Caco-2 (cell line): ENCODE results near the gene ABCC10. TPM values are rescaled to one million over a fixed set of nuclear protein-coding genes. Genes with fewer than 3 reads are reported as not detected.

Experiments used
- BruUV-seq: library from RNA; stranded (reverse); fragments of 400-500 nt; replicated peaks from 2 replicates; lab custom pipeline; 2021; lab: Mats Ljungman, UMichigan
- CTCF ChIA-PET: fragments of 300-600 bp; sonication (Branson Sonifier 250); formaldehyde crosslinking; loops from one replicate; lab custom pipeline; 2022; ENCODE audit warnings: antibody characterized with exemption; lab: Charles Lee
- POLR2A ChIA-PET: fragments of 300-600 bp; sonication (Branson Sonifier 250); formaldehyde crosslinking; loops from one replicate; lab custom pipeline; 2022; ENCODE audit warnings: antibody characterized with exemption; lab: Charles Lee
- DNase-seq, 2 experiments: peaks; one replicate each; pipeline versions ENCODE4 v3.0.0 to v3.0.0-alpha.2; 2020 to 2022
- H3K27me3 ChIP-seq: replicated peaks from 2 replicates; pipeline ENCODE4 v1.6.0; 2011; ENCODE audit warnings: low read length; ENCODE audit not compliant: control insufficient read depth, insufficient read depth
- H3K36me3 ChIP-seq: 2 replicates; pipeline ENCODE4 v1.5.1; 2011; ENCODE audit warnings: low read length; ENCODE audit not compliant: control insufficient read depth, insufficient read depth
- H3K4me1 ChIP-seq: fragments of 250-450 bp; sonication (Bioruptor Pico); 2 replicates; pipeline ENCODE4 v1.5.1; 2020; ENCODE audit warnings: mild to moderate bottlenecking
- H3K4me3 ChIP-seq: 2 replicates; pipeline ENCODE4 v1.5.1; 2011; ENCODE audit warnings: low read depth, mild to moderate bottlenecking, control low read depth, low read length
- H3K9me3 ChIP-seq: fragments of 250-450 bp; sonication (Bioruptor Pico); 2 replicates; pipeline ENCODE4 v1.5.1; 2020; ENCODE audit warnings: mild to moderate bottlenecking, moderate library complexity
- H3K27ac Mint-ChIP-seq: one replicate; pipeline ENCODE4 v1.8.0; 2022; ENCODE audit warnings: mixed read lengths; ENCODE audit not compliant: unreplicated experiment
- H3K27me3 Mint-ChIP-seq: one replicate; pipeline ENCODE4 v1.8.0; 2022; ENCODE audit warnings: mixed read lengths; ENCODE audit not compliant: insufficient read depth, unreplicated experiment
- H3K36me3 Mint-ChIP-seq: one replicate; pipeline ENCODE4 v1.8.0; 2022; ENCODE audit warnings: mild to moderate bottlenecking, mixed read lengths; ENCODE audit not compliant: insufficient read depth, unreplicated experiment
- H3K4me1 Mint-ChIP-seq: one replicate; pipeline ENCODE4 v1.8.0; 2022; ENCODE audit warnings: low read depth, mixed read lengths; ENCODE audit not compliant: unreplicated experiment
- H3K4me3 Mint-ChIP-seq: one replicate; pipeline ENCODE4 v1.8.0; 2022; ENCODE audit warnings: mild to moderate bottlenecking, moderate library complexity, mixed read lengths; ENCODE audit not compliant: unreplicated experiment
- H3K9me3 Mint-ChIP-seq: one replicate; pipeline ENCODE4 v1.8.0; 2022; ENCODE audit warnings: mixed read lengths; ENCODE audit not compliant: unreplicated experiment
- intact Hi-C: fragments of 100-400 bp; cut with micrococcal nuclease; formaldehyde crosslinking; loops from one replicate; pipeline ENCODE4 v1.10.0; 2022; ENCODE audit not compliant: unreplicated experiment
- total RNA-seq: library from RNA; stranded (reverse); gene quantifications from 2 replicates; pipeline ENCODE4 v1.2.3, GENCODE V29; 2022
- TF ChIP-seq, protein P1 (sequence below), 2 experiments: fragments of 200-600 bp in 1 of 2; IDR thresholded peaks; 1 replicate in 1 of 2; 2 replicates in 1 of 2; pipeline versions ENCODE4 v1.5.1 to v1.8.0; 2011 to 2022; ENCODE audit warnings: antibody characterized with exemption in 1 of 2, control low read depth in 1 of 2, inconsistent platforms in 1 of 2, low read depth in 1 of 2, low read length in 1 of 2, mild to moderate bottlenecking in 1 of 2, moderate library complexity in 1 of 2; ENCODE audit not compliant: insufficient read depth in 1 of 2, severe bottlenecking in 1 of 2, unreplicated experiment in 1 of 2

The ABCC10 gene
- total RNA-seq, 1 experiment from 2014 or later: 40.1 TPM

DNA sequence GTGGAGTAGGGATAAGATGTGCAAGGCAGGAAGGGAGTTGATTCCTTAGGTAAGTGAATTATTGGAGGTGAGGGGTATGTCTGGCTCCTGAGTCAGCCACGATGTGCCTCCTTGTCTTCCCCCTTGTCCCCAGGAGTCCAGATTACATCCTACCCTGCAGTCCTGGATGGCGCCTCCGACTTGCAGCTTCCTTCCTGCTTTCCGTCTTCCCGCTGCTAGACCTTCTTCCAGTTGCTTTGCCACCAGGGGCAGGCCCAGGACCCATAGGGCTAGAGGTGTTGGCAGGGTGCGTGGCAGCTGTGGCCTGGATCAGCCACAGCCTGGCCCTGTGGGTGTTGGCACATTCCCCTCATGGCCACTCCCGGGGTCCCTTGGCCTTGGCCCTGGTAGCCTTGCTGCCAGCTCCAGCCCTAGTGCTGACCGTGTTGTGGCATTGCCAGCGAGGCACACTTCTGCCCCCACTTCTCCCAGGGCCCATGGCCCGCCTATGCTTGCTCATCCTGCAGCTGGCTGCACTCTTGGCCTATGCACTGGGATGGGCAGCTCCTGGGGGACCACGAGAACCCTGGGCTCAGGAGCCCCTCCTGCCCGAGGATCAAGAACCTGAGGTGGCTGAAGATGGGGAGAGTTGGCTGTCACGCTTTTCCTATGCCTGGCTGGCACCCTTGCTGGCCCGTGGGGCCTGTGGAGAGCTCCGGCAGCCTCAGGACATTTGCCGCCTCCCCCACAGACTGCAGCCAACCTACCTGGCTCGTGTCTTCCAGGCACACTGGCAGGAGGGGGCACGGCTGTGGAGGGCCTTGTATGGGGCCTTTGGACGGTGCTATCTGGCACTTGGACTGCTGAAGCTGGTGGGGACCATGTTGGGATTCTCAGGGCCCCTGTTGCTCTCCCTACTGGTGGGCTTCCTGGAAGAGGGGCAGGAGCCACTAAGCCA lies 4.9 kb downstream of the ABCC10 start:
- intact Hi-C loops: no loop called here
- Histone ChIP-seq H3K4me1 (peaks cover 21% of the 10 kb centered on the region), H3K27me3 (no peaks in the 10 kb centered on the region), H3K36me3 (peaks cover 4% of the 10 kb centered on the region; the same call in 1 of the 2 replicates), H3K4me3 (no peak overlapping the region), H3K9me3 (no peaks in the 10 kb centered on the region)
- no peak for DNase-seq
- ChIA-PET CTCF (no interaction called here), POLR2A (interaction anchor here (1.3 kb wide), 1 partner anchor 63 kb away, joined by 4 read pairs; the partner anchor contains the start of gene ZNF318)
- H3K27ac Mint-ChIP-seq: no peak overlapping the region
- peaks cover 26% of the 10 kb centered on the region for H3K4me1 Mint-ChIP-seq
- TF ChIP-seq, protein P1, sequence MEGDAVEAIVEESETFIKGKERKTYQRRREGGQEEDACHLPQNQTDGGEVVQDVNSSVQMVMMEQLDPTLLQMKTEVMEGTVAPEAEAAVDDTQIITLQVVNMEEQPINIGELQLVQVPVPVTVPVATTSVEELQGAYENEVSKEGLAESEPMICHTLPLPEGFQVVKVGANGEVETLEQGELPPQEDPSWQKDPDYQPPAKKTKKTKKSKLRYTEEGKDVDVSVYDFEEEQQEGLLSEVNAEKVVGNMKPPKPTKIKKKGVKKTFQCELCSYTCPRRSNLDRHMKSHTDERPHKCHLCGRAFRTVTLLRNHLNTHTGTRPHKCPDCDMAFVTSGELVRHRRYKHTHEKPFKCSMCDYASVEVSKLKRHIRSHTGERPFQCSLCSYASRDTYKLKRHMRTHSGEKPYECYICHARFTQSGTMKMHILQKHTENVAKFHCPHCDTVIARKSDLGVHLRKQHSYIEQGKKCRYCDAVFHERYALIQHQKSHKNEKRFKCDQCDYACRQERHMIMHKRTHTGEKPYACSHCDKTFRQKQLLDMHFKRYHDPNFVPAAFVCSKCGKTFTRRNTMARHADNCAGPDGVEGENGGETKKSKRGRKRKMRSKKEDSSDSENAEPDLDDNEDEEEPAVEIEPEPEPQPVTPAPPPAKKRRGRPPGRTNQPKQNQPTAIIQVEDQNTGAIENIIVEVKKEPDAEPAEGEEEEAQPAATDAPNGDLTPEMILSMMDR (IDR thresholded peaks at IDR 0.05; ENCODE audit: insufficient read depth in 1 of 2, low read depth in 1 of 2, low read length in 1 of 2, severe bottlenecking in 1 of 2, unreplicated experiment in 1 of 2): no peak
- peaks cover 18% of the 10 kb centered on the region for H3K36me3 Mint-ChIP-seq
- no peaks in the 10 kb centered on the region for H3K27me3 Mint-ChIP-seq
- BruUV-seq: no TSS peak
- no peaks in the 10 kb centered on the region for H3K9me3 Mint-ChIP-seq
- no peak overlapping the region for H3K4me3 Mint-ChIP-seq

DNA sequence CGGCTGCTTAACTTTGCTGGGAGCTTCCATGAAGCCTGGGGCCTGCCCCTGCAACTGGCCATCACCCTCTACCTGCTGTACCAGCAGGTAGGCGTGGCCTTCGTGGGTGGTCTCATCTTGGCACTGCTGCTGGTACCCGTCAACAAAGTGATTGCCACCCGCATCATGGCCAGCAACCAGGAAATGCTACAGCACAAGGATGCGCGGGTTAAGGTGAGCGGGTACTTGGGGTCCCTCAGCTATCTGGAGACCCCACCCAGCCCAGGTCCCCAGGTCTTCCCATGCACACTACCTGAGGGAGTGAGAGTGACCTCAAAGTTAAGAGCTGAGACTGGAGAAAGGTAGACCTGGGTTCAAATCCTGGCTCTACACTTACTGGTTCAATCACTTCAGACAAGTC lies 5.8 kb downstream of the ABCC10 start:
- H3K9me3 ChIP-seq: no peaks in the 10 kb centered on the region
- H3K36me3 Mint-ChIP-seq: peaks cover 12% of the 10 kb centered on the region
- H3K4me3 ChIP-seq: no peak overlapping the region
- no peaks in the 10 kb centered on the region for H3K27me3 Mint-ChIP-seq
- intact Hi-C loops: no loop called here
- POLR2A ChIA-PET: interaction anchor here (1.3 kb wide), 1 partner anchor 64 kb away, joined by 4 read pairs; the partner anchor contains the start of gene ZNF318
- H3K9me3 Mint-ChIP-seq: no peaks in the 10 kb centered on the region
- TF ChIP-seq, protein P1 (IDR thresholded peaks at IDR 0.05; ENCODE audit: insufficient read depth in 1 of 2, low read depth in 1 of 2, low read length in 1 of 2, severe bottlenecking in 1 of 2, unreplicated experiment in 1 of 2): no peak
- no peak for DNase-seq
- H3K36me3 ChIP-seq: peaks cover 4% of the 10 kb centered on the region; the same call in 1 of the 2 replicates
- H3K4me3 Mint-ChIP-seq: no peak overlapping the region
- peaks cover 21% of the 10 kb centered on the region for H3K4me1 ChIP-seq
- H3K4me1 Mint-ChIP-seq: peaks cover 25% of the 10 kb centered on the region
- no TSS peak for BruUV-seq
- CTCF ChIA-PET: interaction anchor here (0.8 kb wide), 1 partner anchor 39 kb away, joined by 5 read pairs; no protein-coding TSS in a partner anchor
- H3K27me3 ChIP-seq: no peaks in the 10 kb centered on the region
- no peak overlapping the region for H3K27ac Mint-ChIP-seq

DNA sequence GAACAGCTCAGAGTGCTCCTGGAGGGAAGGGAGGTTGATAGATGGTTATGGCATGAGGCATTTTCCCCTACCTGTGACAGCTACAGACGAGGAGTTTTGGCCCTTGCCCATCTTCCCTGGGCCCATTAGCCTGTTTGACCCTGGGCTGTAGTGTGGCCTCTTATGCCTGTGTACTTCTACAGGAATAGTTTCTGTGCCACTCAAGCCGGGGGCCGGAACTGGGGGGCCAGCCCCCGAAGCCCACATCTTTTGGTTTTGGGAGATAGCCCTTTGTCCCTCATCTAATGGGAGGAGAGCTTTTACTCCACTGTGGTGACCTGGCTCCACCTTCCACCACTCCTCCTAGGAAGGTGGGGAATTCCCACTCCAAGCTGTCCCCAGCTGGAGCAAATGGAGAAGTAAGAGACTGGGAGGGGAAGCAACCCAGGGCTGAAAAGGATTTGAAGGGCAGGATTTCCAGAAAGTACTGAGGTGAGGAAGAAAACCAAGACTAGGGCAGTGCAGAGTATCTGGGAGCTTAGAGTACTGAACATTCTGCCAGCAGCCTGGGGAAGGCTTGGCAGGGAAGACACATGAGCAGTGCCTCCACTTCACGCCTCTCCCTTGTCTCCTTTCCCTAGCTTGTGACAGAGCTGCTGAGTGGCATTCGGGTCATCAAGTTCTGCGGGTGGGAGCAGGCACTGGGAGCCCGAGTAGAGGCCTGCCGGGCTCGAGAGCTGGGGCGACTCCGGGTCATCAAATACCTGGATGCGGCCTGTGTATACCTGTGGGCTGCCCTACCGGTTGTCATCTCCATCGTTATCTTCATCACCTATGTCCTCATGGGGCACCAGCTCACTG lies 6.9 kb downstream of the ABCC10 start:
- no TSS peak for BruUV-seq
- CTCF ChIA-PET: interaction anchor here (0.8 kb wide), 1 partner anchor 40 kb away, joined by 5 read pairs; no protein-coding TSS in a partner anchor
- Histone ChIP-seq H3K36me3 (peaks cover 6% of the 10 kb centered on the region; the same call in 1 of the 2 replicates), H3K9me3 (no peaks in the 10 kb centered on the region), H3K4me1 (peaks cover 17% of the 10 kb centered on the region), H3K27me3 (no peaks in the 10 kb centered on the region), H3K4me3 (no peak overlapping the region)
- POLR2A ChIA-PET: no interaction called here
- TF ChIP-seq, protein P1 (IDR thresholded peaks at IDR 0.05; ENCODE audit: insufficient read depth in 1 of 2, low read depth in 1 of 2, low read length in 1 of 2, severe bottlenecking in 1 of 2, unreplicated experiment in 1 of 2): no peak
- DNase-seq: no peak
- Mint-ChIP-seq H3K27me3 (no peaks in the 10 kb centered on the region), H3K9me3 (no peaks in the 10 kb centered on the region), H3K27ac (no peak overlapping the region), H3K4me1 (peaks cover 15% of the 10 kb centered on the region), H3K36me3 (peaks cover 4% of the 10 kb centered on the region), H3K4me3 (no peak overlapping the region)
- intact Hi-C loops: no loop called here
